CD4-positive, alpha-beta T cell (primary cell): Measurements from ENCODE around the gene MAP1LC3A. TPM values are rescaled to one million over a fixed set of nuclear protein-coding genes. Genes with fewer than 3 reads are reported as not detected.

Source experiments
- ATAC-seq: fragments of 200-7000 bp; cut with Tn5 transposase; one replicate; pipeline ENCODE4 v1.10.0; 2022; ENCODE audit warnings: mild to moderate bottlenecking; ENCODE audit not compliant: poor library complexity
- CTCF ChIA-PET: fragments of 350-600 bp; sonication (Branson Sonifier 250); formaldehyde crosslinking; loops from one replicate; lab custom pipeline; 2021; ENCODE audit warnings: antibody characterized with exemption, inconsistent platforms; lab: Charles Lee
- POLR2A ChIA-PET: fragments of 350-600 bp; sonication (Branson Sonifier 250); formaldehyde crosslinking; loops from one replicate; lab custom pipeline; 2021; ENCODE audit warnings: antibody characterized with exemption, inconsistent platforms; lab: Charles Lee
- DNase-seq, 14 experiments: peaks; one replicate each; pipeline ENCODE4 v3.0.0-alpha.2; 2013 to 2020; ENCODE audit warnings: mixed read lengths in 2 of 14
- H3K27ac ChIP-seq, 2 donors: one replicate each; pipeline versions ENCODE4 v1.5.1 to v1.7.0; 2013; ENCODE audit warnings: low read length in 2 of 2, low read depth in 1 of 2, mild to moderate bottlenecking in 1 of 2
- H3K27me3 ChIP-seq, 2 experiments: 1 replicate in 1 of 2; 2 replicates in 1 of 2; pipeline versions ENCODE4 v1.6.1 to v1.7.0; 2013; ENCODE audit warnings: low read length in 2 of 2, control low read depth in 1 of 2, mild to moderate bottlenecking in 1 of 2, moderate library complexity in 1 of 2; ENCODE audit not compliant: insufficient read depth in 2 of 2, control insufficient read depth in 1 of 2
- H3K36me3 ChIP-seq: one replicate; pipeline ENCODE4 v1.6.1; 2013; ENCODE audit warnings: low read length, control low read depth; ENCODE audit not compliant: insufficient read depth
- H3K4me1 ChIP-seq: one replicate; pipeline ENCODE4 v1.6.1; 2013; ENCODE audit warnings: low read length, control low read depth; ENCODE audit not compliant: insufficient read depth
- H3K4me3 ChIP-seq: one replicate; pipeline ENCODE4 v1.5.1; 2013; ENCODE audit warnings: mild to moderate bottlenecking, low read length, moderate library complexity
- H3K9me3 ChIP-seq, 2 experiments: 1 replicate in 1 of 2; 2 replicates in 1 of 2; pipeline versions ENCODE4 v1.6.1 to v1.7.0; 2013; ENCODE audit warnings: low read length in 2 of 2, mild to moderate bottlenecking in 2 of 2, control low read depth in 1 of 2, moderate library complexity in 1 of 2; ENCODE audit not compliant: control insufficient read depth in 1 of 2, insufficient read depth in 1 of 2
- H3K27ac Mint-ChIP-seq: one replicate; pipeline ENCODE4 v1.8.0; 2020; ENCODE audit warnings: mixed read lengths
- H3K27me3 Mint-ChIP-seq: one replicate; pipeline ENCODE4 v1.8.0; 2021; ENCODE audit warnings: mixed read lengths
- H3K36me3 Mint-ChIP-seq: one replicate; pipeline ENCODE4 v1.8.0; 2021; ENCODE audit warnings: low read depth, mixed read lengths
- H3K4me1 Mint-ChIP-seq: one replicate; pipeline ENCODE4 v1.8.0; 2021; ENCODE audit warnings: low read depth, mixed read lengths
- H3K4me3 Mint-ChIP-seq: one replicate; pipeline ENCODE4 v1.8.0; 2020; ENCODE audit warnings: mild to moderate bottlenecking, mixed read lengths
- H3K9me3 Mint-ChIP-seq: one replicate; pipeline ENCODE4 v1.8.0; 2020; ENCODE audit warnings: mixed read lengths
- CTCF ChIP-seq: fragments of 200-600 bp; IDR thresholded peaks from one replicate; pipeline ENCODE4 v1.8.0; 2022; ENCODE audit warnings: antibody characterized with exemption, mild to moderate bottlenecking
- intact Hi-C, 2 experiments: fragments of 100-400 bp; cut with DNase I in 1 of 2; cut with micrococcal nuclease in 1 of 2; formaldehyde crosslinking; loops; one replicate each; pipeline versions ENCODE4 v1.15.1 to v1.9.0; 2023 to 2025; cut with DNase I, micrococcal nuclease
- total RNA-seq, 174 experiments: library from RNA in 2 of 174; stranded (reverse) in 2 of 174; gene quantifications; one replicate each; pipeline ENCODE4 v1.2.3 and lab custom pipeline; 2021 to 2026

The MAP1LC3A gene
- total RNA-seq, 2 experiments from 2014 or later: 17.5 to 17.7 TPM

- H3K27me3 ChIP-seq: no peaks in the 10 kb centered on the region
- ChIA-PET CTCF (interaction anchor here (0.7 kb wide), 1 partner anchor 153 kb away, joined by 4 read pairs; no protein-coding TSS in a partner anchor), POLR2A (no interaction called here)
- H3K36me3 ChIP-seq: peaks cover 46% of the 10 kb centered on the region
- H3K4me3 ChIP-seq: no peak overlapping the region
- TF ChIP-seq CTCF: no peak
- H3K9me3 ChIP-seq: no peaks in the 10 kb centered on the region
- no peak overlapping the region for H3K27ac Mint-ChIP-seq
- H3K9me3 Mint-ChIP-seq: no peaks in the 10 kb centered on the region
- no peak for DNase-seq
- no peak overlapping the region for H3K27ac ChIP-seq
- H3K4me1 ChIP-seq: peaks cover 17% of the 10 kb centered on the region
- intact Hi-C loops: no loop called here
- no peak overlapping the region for H3K4me3 Mint-ChIP-seq
- ATAC-seq: no peak
- no peaks in the 10 kb centered on the region for H3K27me3 Mint-ChIP-seq
- H3K4me1 Mint-ChIP-seq: peaks cover 11% of the 10 kb centered on the region
- H3K36me3 Mint-ChIP-seq: peaks cover 62% of the 10 kb centered on the region
Observed at GRCh38 chr20:34585019-34585418, 26.5 kb downstream of the MAP1LC3A start.

- H3K4me3 Mint-ChIP-seq: no peak overlapping the region
- H3K27me3 Mint-ChIP-seq: no peaks in the 10 kb centered on the region
- peaks cover 42% of the 10 kb centered on the region for H3K36me3 ChIP-seq
- no peak for ATAC-seq
- H3K9me3 Mint-ChIP-seq: no peaks in the 10 kb centered on the region
- intact Hi-C loops: no loop called here
- H3K9me3 ChIP-seq: no peaks in the 10 kb centered on the region
- H3K27me3 ChIP-seq: no peaks in the 10 kb centered on the region
- no peak overlapping the region for H3K4me3 ChIP-seq
- no peak for DNase-seq
- ChIA-PET CTCF (no interaction called here), POLR2A (no interaction called here)
- H3K4me1 Mint-ChIP-seq: no peaks in the 10 kb centered on the region
- no peak for TF ChIP-seq CTCF
- H3K36me3 Mint-ChIP-seq: peaks cover 46% of the 10 kb centered on the region
- H3K4me1 ChIP-seq: peaks cover 3% of the 10 kb centered on the region
- H3K27ac Mint-ChIP-seq: no peak overlapping the region
- no peak overlapping the region for H3K27ac ChIP-seq
Observed at GRCh38 chr20:34586488-34587163, 28.1 kb downstream of the MAP1LC3A start.

GRCh38 chr20:34595377-34596184 is 37.1 kb downstream of the MAP1LC3A start:
- no peak for TF ChIP-seq CTCF
- no peak overlapping the region for H3K27ac Mint-ChIP-seq
- ATAC-seq (no peak), DNase-seq (no peak)
- H3K27me3 ChIP-seq: no peaks in the 10 kb centered on the region
- H3K4me3 ChIP-seq: no peak overlapping the region
- ChIA-PET POLR2A (no interaction called here), CTCF (no interaction called here)
- intact Hi-C loops: no loop called here
- H3K9me3 Mint-ChIP-seq: no peaks in the 10 kb centered on the region
- H3K36me3 ChIP-seq: no peaks in the 10 kb centered on the region
- no peaks in the 10 kb centered on the region for H3K27me3 Mint-ChIP-seq
- H3K4me3 Mint-ChIP-seq: no peak overlapping the region
- peaks cover 3% of the 10 kb centered on the region for H3K36me3 Mint-ChIP-seq
- no peak overlapping the region for H3K27ac ChIP-seq
- H3K4me1 ChIP-seq: no peaks in the 10 kb centered on the region
- no peaks in the 10 kb centered on the region for H3K9me3 ChIP-seq
- no peaks in the 10 kb centered on the region for H3K4me1 Mint-ChIP-seq
